H1 (cell line): ENCODE results near the gene NRM. TPM values are rescaled to one million over a fixed set of nuclear protein-coding genes. Genes with fewer than 3 reads are reported as not detected.

Experiments used
- CTCF ChIA-PET: fragments of 300-600 bp; sonication (Branson Sonifier 250); formaldehyde crosslinking; loops from one replicate; lab custom pipeline; 2021; ENCODE audit not compliant: partially characterized antibody; lab: Charles Lee
- POLR2A ChIA-PET: fragments of 300-600 bp; sonication (Branson Sonifier 250); formaldehyde crosslinking; loops from one replicate; lab custom pipeline; 2021; ENCODE audit warnings: inconsistent platforms; ENCODE audit not compliant: partially characterized antibody; lab: Charles Lee
- DNase-seq, 2 experiments: peaks; one replicate each; pipeline versions ENCODE4 v3.0.0 to v3.0.0-alpha.2; 2010 to 2022; ENCODE audit warnings: low spot score in 2 of 2, low read depth in 1 of 2, mixed read lengths in 1 of 2
- FAIRE-seq: peaks from 2 replicates; lab custom pipeline; 2011; peaks lifted over from hg19 to GRCh38; lab: Jason Lieb, UNC
- H2AFZ ChIP-seq: 2 replicates; pipeline ENCODE4 v1.8.1; 2012; ENCODE audit warnings: low read length, inconsistent platforms
- H2AK5ac ChIP-seq: 2 replicates; pipeline ENCODE4 v1.6.1; 2013; ENCODE audit warnings: low read depth, low read length
- H2BK120ac ChIP-seq: replicated peaks from 2 replicates; pipeline ENCODE3; 2013; ENCODE audit warnings: low read depth, low read length, inconsistent platforms
- H2BK12ac ChIP-seq: 2 replicates; pipeline ENCODE4 v1.6.1; 2013; ENCODE audit warnings: low read depth, low read length
- H2BK15ac ChIP-seq: 2 replicates; pipeline ENCODE4 v1.6.1; 2013; ENCODE audit warnings: low read length
- H2BK20ac ChIP-seq: 2 replicates; pipeline ENCODE4 v1.6.1; 2013; ENCODE audit warnings: low read length
- H2BK5ac ChIP-seq: 2 replicates; pipeline ENCODE4 v1.6.1; 2013; ENCODE audit warnings: low read depth, low read length
- H3K14ac ChIP-seq: 2 replicates; pipeline ENCODE4 v1.6.1; 2013; ENCODE audit warnings: inconsistent platforms; ENCODE audit not compliant: insufficient read length
- H3K18ac ChIP-seq: 2 replicates; pipeline ENCODE4 v1.6.1; 2013; ENCODE audit warnings: low read length; ENCODE audit errors: extremely low read depth
- H3K23ac ChIP-seq: 2 replicates; pipeline ENCODE4 v1.6.1; 2013; ENCODE audit warnings: inconsistent platforms; ENCODE audit not compliant: insufficient read length
- H3K23me2 ChIP-seq: 2 replicates; pipeline ENCODE4 v1.6.1; 2013; ENCODE audit warnings: low read depth, low read length
- H3K27ac ChIP-seq: 2 replicates; pipeline ENCODE4 v1.6.1; 2011; ENCODE audit warnings: low read depth, low read length, inconsistent platforms
- H3K27me3 ChIP-seq, 4 experiments: replicated peaks in 1 of 4; 1 replicate in 1 of 4; 2 replicates in 3 of 4; pipeline versions ENCODE4 v1.6.1 to v1.8.1; 2011 to 2013; ENCODE audit warnings: low read length in 3 of 4, mild to moderate bottlenecking in 3 of 4, inconsistent platforms in 2 of 4, mixed read lengths in 2 of 4, moderate library complexity in 1 of 4; ENCODE audit not compliant: control insufficient read depth in 3 of 4, insufficient read depth in 3 of 4; ENCODE audit errors: extremely low read depth in 1 of 4
- H3K36me3 ChIP-seq, 4 experiments: 2 replicates each; pipeline versions ENCODE4 v1.6.1 to v1.8.1; 2011 to 2013; ENCODE audit warnings: mild to moderate bottlenecking in 4 of 4, low read length in 3 of 4, moderate library complexity in 2 of 4, control low read depth in 1 of 4, inconsistent platforms in 1 of 4; ENCODE audit not compliant: insufficient read depth in 4 of 4, control insufficient read depth in 2 of 4
- H3K4ac ChIP-seq: replicated peaks from 2 replicates; pipeline ENCODE3; 2013; ENCODE audit warnings: low read length, low read depth, mixed read lengths, inconsistent platforms; ENCODE audit not compliant: insufficient read length
- H3K4me1 ChIP-seq, 4 experiments: replicated peaks in 1 of 4; 1 replicate in 1 of 4; 2 replicates in 3 of 4; pipeline versions ENCODE4 v1.6.1 to v1.8.1; 2011 to 2013; ENCODE audit warnings: low read length in 3 of 4, inconsistent platforms in 2 of 4, mixed read lengths in 1 of 4; ENCODE audit not compliant: insufficient read depth in 4 of 4, control insufficient read depth in 3 of 4
- H3K4me2 ChIP-seq, 2 experiments: 2 replicates each; pipeline versions ENCODE4 v1.6.1 to v1.8.1; 2011 to 2013; ENCODE audit warnings: low read depth in 2 of 2, low read length in 2 of 2, control low read depth in 1 of 2, inconsistent platforms in 1 of 2, mild to moderate bottlenecking in 1 of 2; ENCODE audit not compliant: insufficient read depth in 1 of 2
- H3K4me3 ChIP-seq, 4 experiments: fragments of 200-600, 300-600 bp in 1 of 4; sonication (generic), shearing (Covaris generic), sonication (Bioruptor Twin) in 1 of 4; 2 replicates each; pipeline versions ENCODE4 v1.5.1 to v1.8.1; 2011 to 2016; ENCODE audit warnings: low read length in 4 of 4, low read depth in 3 of 4, control low read depth in 2 of 4, inconsistent platforms in 2 of 4, mild to moderate bottlenecking in 2 of 4, mixed read lengths in 1 of 4, moderate library complexity in 1 of 4; ENCODE audit not compliant: insufficient read depth in 2 of 4; ENCODE audit errors: extremely low read depth in 1 of 4
- H3K56ac ChIP-seq: replicated peaks from 2 replicates; pipeline ENCODE3; 2013; ENCODE audit warnings: low read depth, mild to moderate bottlenecking, mixed read lengths, low read length, inconsistent platforms; ENCODE audit not compliant: insufficient read length
- H3K79me1 ChIP-seq: 2 replicates; pipeline ENCODE4 v1.6.1; 2013; ENCODE audit warnings: low read depth, low read length, control low read depth
- H3K79me2 ChIP-seq, 2 experiments: 2 replicates each; pipeline versions ENCODE4 v1.6.1 to v1.8.1; 2012 to 2013; ENCODE audit warnings: low read length in 2 of 2, mild to moderate bottlenecking in 2 of 2, inconsistent platforms in 1 of 2; ENCODE audit not compliant: insufficient read depth in 2 of 2, control insufficient read depth in 1 of 2
- H3K9ac ChIP-seq, 4 experiments: replicated peaks in 1 of 4; 1 replicate in 1 of 4; 2 replicates in 3 of 4; pipeline versions ENCODE4 v1.6.1 to v1.8.1; 2011 to 2013; ENCODE audit warnings: low read depth in 3 of 4, low read length in 3 of 4, control low read depth in 2 of 4, mild to moderate bottlenecking in 2 of 4, moderate library complexity in 2 of 4, inconsistent platforms in 1 of 4; ENCODE audit errors: extremely low read depth in 1 of 4
- H3K9me3 ChIP-seq, 2 experiments: 2 replicates each; pipeline versions ENCODE4 v1.6.1 to v1.8.1; 2012 to 2013; ENCODE audit warnings: mild to moderate bottlenecking in 2 of 2, moderate library complexity in 2 of 2, control low read depth in 1 of 2, inconsistent platforms in 1 of 2, low read depth in 1 of 2, low read length in 1 of 2, mixed read lengths in 1 of 2; ENCODE audit not compliant: insufficient read depth in 2 of 2
- H4K20me1 ChIP-seq, 2 experiments: replicated peaks in 1 of 2; 2 replicates each; pipeline versions ENCODE3 to v1.8.1; 2011 to 2013; ENCODE audit warnings: inconsistent platforms in 2 of 2, low read length in 2 of 2, mild to moderate bottlenecking in 1 of 2; ENCODE audit not compliant: insufficient read depth in 2 of 2, control insufficient read depth in 1 of 2
- H4K5ac ChIP-seq: 2 replicates; pipeline ENCODE4 v1.6.1; 2013; ENCODE audit warnings: low read length, low read depth, mixed read lengths, inconsistent platforms; ENCODE audit not compliant: insufficient read length
- H4K8ac ChIP-seq: 2 replicates; pipeline ENCODE4 v1.8.0; 2013; ENCODE audit warnings: mild to moderate bottlenecking, moderate library complexity, low read length, inconsistent platforms; ENCODE audit not compliant: insufficient read depth; ENCODE audit errors: extremely low read depth
- H4K91ac ChIP-seq: replicated peaks from 2 replicates; pipeline ENCODE3; 2013; ENCODE audit warnings: low read length, mixed read lengths, inconsistent platforms; ENCODE audit not compliant: insufficient read length
- BRCA1 ChIP-seq: IDR thresholded peaks from 2 replicates; pipeline ENCODE4 v1.6.1; 2012; ENCODE audit warnings: low read depth, low read length, improper control_type of control experiment
- CTCF ChIP-seq, 3 experiments: IDR thresholded peaks; 1 replicate in 2 of 3; 2 replicates in 1 of 3; pipeline versions ENCODE4 v1.5.1 to v1.6.1; 2011; ENCODE audit warnings: low read length in 3 of 3, mild to moderate bottlenecking in 3 of 3, inconsistent platforms in 2 of 3, low read depth in 1 of 3, moderate library complexity in 1 of 3; ENCODE audit not compliant: insufficient read depth in 1 of 3; ENCODE audit errors: control extremely low read depth in 1 of 3
- WGBS, 2 experiments: shearing (Covaris generic) in 1 of 2; methylation state at CpG; one replicate each; pipeline versions ENCODE4 v1.1.6 to v1.1.7; 2013 to 2015; ENCODE audit warnings: low lambda C conversion rate in 2 of 2, mixed read lengths in 2 of 2, inconsistent platforms in 1 of 2, low coverage in 1 of 2, missing lambda C conversion rate in 1 of 2; ENCODE audit not compliant: insufficient replicate concordance in 2 of 2, insufficient coverage in 1 of 2, insufficient read length in 1 of 2; ENCODE audit errors: extremely low coverage in 1 of 2, missing lambda C conversion rate in 1 of 2; 5-methylcytosine and 5-hydroxymethylcytosine counted together
- polyA plus RNA-seq, 7 experiments: library from polyadenylated mRNA; depleted of rRNA in 3 of 7; stranded (reverse) in 5 of 7; unstranded in 2 of 7; fragments of >200 nt in 5 of 7; fragments of 200-250 nt in 2 of 7; gene quantifications; 1 replicate in 5 of 7; 2 replicates in 1 of 7; 4 replicates in 1 of 7; pipeline versions ENCODE4 v1.2.1 to v1.2.3, GENCODE V29; 2011 to 2013; ENCODE audit warnings: missing spikeins in 2 of 7, mixed read lengths in 2 of 7
- total RNA-seq: library from RNA; stranded (reverse); fragmentation: NEBNext Ultra II Directional; extraction: Animal tissue kit (Norgen Biotek cat#: 25700); gene quantifications from 2 replicates; pipeline ENCODE4 v1.2.1, GENCODE V29; 2021

The NRM gene
- total and polyA plus RNA-seq, 2 of the 8 experiments (the other 6 are each of a cell fraction or from before 2014, with no cell fraction given), result 27.3 to 50.4 TPM

GRCh38 chr6:30685157-30686008, 5.4 kb downstream of the NRM start:
- no peak overlapping the region for H3K27ac ChIP-seq
- H4K5ac ChIP-seq, result no peak overlapping the region
- H2BK20ac ChIP-seq, result no peak overlapping the region
- H4K91ac ChIP-seq, result no peak overlapping the region
- ChIA-PET POLR2A (interaction anchor here (0.6 to 18.7 kb wide), 8 partner anchors 9 to 39 kb away, joined by 3 to 388 read pairs (median 4); partner anchors contain the start of genes MDC1 and TUBB), CTCF (interaction anchor here (0.6 to 11.0 kb wide), 11 partner anchors 10 to 230 kb away, joined by 3 to 147 read pairs (median 4); partner anchors contain the start of genes ATAT1 and DHX16)
- no peaks in the 10 kb centered on the region; a peak in 1 of 8 replicates for H3K36me3 ChIP-seq
- no peak overlapping the region for H3K56ac ChIP-seq
- DNase-seq, result no peak
- H2AFZ ChIP-seq, result no peak overlapping the region
- H3K23me2 ChIP-seq, result peaks cover 15% of the 10 kb centered on the region
- peak overlapping the region; percentile 48; the same call in 1 of the 2 replicates for H3K18ac ChIP-seq
- H3K4me2 ChIP-seq, result peak overlapping the region; percentile 96 to 98
- peak overlapping the region; percentile 49 to 97 (median 80); a peak in 5 of 8 replicates for H3K4me3 ChIP-seq
- peak overlapping the region; percentile 35; the same call in 1 of the 2 replicates for H2BK5ac ChIP-seq
- peaks cover 7 to 48% (median 31%) of the 10 kb centered on the region in 4 experiments for H3K4me1 ChIP-seq
- no peak overlapping the region for H3K23ac ChIP-seq
- H2BK120ac ChIP-seq, result no peak overlapping the region
- no peaks in the 10 kb centered on the region for H3K27me3 ChIP-seq
- no peak overlapping the region; the same call in 1 of the 2 replicates for H2AK5ac ChIP-seq
- H3K79me1 ChIP-seq, result peaks cover 4% of the 10 kb centered on the region; the same call in 1 of the 2 replicates
- WGBS, 2 experiments, result 69% methylated on average over 29 of the region's 29 CpGs; no CpG with 5 or more reads in 1 of the 2 experiments
- peaks cover 0 to 20% of the 10 kb centered on the region in 2 experiments; a peak in 3 of 4 replicates for H3K79me2 ChIP-seq
- no peak overlapping the region for H3K4ac ChIP-seq
- H4K8ac ChIP-seq, result 0 out of 2 replicates have a peak overlapping the region, but pooled peaks have one; percentile 37
- peaks cover 3 to 5% of the 10 kb centered on the region in 2 experiments for H4K20me1 ChIP-seq
- peak overlapping the region; percentile 46; the same call in 1 of the 2 replicates for H2BK15ac ChIP-seq
- H2BK12ac ChIP-seq, result no peak overlapping the region
- peak in 1 of 3 experiments; percentile 19; a peak in 1 of 4 replicates for TF ChIP-seq CTCF (IDR thresholded peaks at IDR 0.05; ENCODE audit: control extremely low read depth in 1 of 3, insufficient read depth in 1 of 3, low read depth in 1 of 3, low read length in 3 of 3)
- TF ChIP-seq BRCA1, result no peak
- no peaks in the 10 kb centered on the region for H3K9me3 ChIP-seq
- FAIRE-seq, result no peak
- H3K14ac ChIP-seq, result no peak overlapping the region
- H3K9ac ChIP-seq, result peak overlapping the region in 1 of 4 experiments; percentile 21; a peak in 1 of 7 replicates
